ENCODE results near the gene CBR1.

DNA sequence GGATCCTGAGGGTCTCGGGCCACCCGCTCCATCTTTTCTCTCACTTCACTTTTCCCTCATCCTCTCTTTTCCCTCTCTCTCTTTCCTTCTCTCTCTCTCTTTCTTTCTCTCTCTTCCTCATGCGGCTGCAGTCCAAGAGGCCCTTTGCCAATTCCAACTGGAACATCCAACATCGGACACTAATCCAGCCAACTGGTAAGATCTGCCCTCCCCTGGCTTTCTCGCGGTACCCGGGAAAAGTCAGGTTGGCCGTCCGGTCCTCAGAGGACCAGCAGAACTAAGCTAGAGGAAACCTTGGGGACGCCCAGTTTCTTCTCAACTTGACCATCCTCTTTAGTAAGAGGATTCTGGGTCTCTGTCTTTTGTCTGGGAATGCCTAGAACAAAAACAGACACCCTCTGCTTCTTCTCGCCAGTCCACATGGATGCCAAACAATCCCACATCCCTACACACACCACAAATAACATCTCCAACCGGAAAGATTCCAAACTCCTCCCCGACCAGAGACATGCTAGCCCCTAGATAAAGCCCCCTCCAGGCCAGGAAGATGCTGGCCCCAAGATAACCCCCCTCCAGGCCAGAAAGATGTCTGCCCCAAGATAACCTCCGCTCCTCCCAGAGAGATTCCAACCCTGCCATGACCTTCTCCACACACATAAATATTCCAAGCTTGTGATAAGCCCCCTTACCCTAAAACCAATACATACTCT lies 6.3 kb upstream of the CBR1 start:
- TF ChIP-seq CTCF (IDR thresholded peaks at IDR 0.05) (no peak), POLR2A (IDR thresholded peaks at IDR 0.05) (no peak), POLR2AphosphoS5 (IDR thresholded peaks at IDR 0.05) (no peak)

Measured in stomach (tissue), 4 donors.